GM21825 (cell line): ENCODE results near the gene BORCS5.
"Not testable (repeated sequence)": the region's sequence is repeated elsewhere in the genome, so short reads cannot be mapped to it uniquely, and the experiment has no call there.

Experiments
- ATAC-seq: cut with Tn5 transposase; IDR thresholded peaks from one replicate; pipeline ENCODE4 v1.9.1; 2021; ENCODE audit warnings: mild to moderate bottlenecking, moderate library complexity; ENCODE audit not compliant: unreplicated experiment

BORCS5 gene

DNA sequence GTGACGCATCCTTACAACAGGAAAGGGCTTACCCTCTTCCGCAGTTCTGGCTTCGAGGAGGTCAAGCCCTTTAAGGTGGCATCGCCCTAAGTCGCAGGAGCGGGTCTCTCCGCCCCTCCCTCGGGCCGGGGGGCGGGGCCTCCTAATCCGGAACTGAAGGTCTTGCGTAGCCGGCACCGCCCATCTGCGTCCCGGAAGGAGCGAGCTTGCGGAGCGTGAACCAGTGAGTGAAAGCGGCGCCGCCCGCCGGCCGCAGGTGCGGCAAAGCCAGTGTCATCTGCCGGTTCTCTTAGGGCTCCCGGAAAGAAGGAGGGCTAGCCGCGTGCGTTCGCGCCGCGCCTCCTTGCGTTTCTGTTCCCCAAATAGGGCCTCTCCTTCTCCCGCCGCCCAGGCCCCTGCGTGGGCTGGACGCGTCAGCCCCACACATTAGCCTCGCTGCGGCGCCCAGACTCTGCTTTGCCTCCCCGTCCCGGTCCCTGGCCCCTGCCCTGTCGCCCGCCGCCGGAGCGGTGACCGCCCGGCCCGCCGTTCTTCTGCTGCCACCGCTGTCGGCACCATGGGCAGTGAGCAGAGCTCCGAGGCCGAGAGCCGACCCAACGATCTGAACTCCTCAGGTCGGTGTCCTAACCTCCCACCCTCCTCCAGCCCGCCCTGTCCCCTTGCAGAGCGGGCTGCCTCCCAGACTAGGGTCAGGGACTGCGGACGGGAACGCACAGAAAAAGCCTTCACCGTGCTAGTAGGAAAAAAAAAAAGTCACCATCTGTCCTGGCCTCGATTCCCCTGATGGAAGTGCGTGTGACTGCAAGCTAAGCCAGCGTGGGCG, at the start of gene BORCS5:
TSS of gene BORCS5 (plus strand) at position 183 of the 823 bp plus-strand sequence. CDS start at position 557, 374 bp downstream.
- peak; percentile 92 for ATAC-seq

GRCh38 chr12:12310695-12311094, 46.2 kb upstream of the BORCS5 start:
- not testable (repeated sequence) for ATAC-seq

DNA sequence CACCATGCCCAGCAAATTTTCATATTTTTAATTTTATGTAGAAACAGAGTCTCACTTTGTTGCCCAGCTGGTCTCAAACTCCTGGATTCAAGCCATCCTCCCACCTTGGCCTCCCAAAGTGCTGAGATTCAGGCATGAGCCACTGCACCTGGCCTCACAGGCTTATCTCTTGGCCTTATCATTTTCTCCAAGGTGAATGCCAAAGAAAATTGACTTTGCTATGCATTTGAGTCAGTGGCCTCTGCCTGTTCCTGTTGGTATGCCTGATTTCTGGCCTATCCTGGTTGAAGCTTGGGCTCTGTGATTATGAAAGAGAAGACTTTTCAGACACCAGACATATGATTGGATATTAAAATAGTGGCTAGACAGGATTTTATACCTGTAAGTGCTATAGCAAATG, 41.0 kb upstream of the BORCS5 start:
- ATAC-seq, result no peak

- ATAC-seq, result no peak
Measured at GRCh38 chr12:12319451-12320183, 37.3 kb upstream of the BORCS5 start.

DNA sequence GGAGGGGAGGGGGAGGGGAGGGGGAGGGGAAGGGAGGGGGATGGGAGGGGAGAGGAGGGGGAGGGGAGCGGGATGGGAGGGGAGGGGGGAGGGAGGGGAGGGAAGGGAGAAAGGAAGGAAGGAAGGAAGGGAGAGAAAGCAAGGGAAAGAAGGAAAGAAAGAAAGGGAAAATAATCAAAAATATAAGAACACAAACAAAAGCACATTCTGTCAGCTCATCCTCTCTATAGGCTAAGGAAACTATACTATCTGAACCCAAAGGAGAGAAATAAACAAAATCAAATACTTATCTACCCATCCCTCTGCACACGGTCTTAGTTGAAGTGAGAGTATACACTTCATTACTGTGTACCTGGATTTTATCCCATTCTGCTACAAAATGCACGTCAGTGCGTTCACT, 33.8 kb upstream of the BORCS5 start:
- ATAC-seq, result no peak

DNA sequence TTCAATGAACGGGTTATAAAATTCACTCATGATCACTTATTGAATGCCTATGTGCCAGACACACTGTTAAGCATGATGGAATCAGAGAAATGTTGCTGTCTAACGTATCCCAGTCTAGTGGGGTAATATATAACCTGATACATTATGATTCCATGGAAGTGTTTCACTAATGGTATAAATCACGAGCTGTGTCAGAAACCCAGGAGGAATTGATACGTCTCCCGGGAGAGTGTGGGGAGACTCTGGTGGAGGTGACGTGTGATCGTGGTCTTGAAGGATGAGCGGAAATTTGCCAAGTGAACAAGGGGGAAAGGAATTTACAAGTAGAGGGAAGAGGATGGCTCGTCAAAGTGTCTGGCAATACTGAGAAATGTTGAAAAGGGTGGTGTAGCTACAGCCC, 33.3 kb upstream of the BORCS5 start:
- no peak for ATAC-seq

DNA sequence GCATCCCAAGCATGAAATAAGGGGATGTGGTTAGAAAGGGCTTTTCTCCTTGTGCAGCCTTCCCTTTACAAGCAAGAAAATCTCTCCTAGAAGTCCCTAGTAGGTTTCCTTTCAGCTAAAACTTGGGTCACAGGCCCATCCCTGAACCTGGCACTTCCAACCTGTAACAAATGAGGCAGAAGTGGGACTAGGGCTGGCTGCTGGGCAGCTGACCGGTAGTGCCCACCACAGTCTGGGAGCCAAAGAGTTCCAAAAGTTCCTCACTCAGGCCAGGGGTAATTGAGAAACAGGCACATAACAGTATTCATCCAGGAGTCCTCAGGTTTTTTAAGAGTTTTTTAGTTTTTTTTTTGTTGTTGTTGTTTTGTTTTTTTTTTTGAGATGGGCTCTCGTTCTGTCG, 30.6 kb upstream of the BORCS5 start:
- ATAC-seq, result no peak

GRCh38 chr12:12327802-12328201, 29.1 kb upstream of the BORCS5 start:
- ATAC-seq, result no peak

DNA sequence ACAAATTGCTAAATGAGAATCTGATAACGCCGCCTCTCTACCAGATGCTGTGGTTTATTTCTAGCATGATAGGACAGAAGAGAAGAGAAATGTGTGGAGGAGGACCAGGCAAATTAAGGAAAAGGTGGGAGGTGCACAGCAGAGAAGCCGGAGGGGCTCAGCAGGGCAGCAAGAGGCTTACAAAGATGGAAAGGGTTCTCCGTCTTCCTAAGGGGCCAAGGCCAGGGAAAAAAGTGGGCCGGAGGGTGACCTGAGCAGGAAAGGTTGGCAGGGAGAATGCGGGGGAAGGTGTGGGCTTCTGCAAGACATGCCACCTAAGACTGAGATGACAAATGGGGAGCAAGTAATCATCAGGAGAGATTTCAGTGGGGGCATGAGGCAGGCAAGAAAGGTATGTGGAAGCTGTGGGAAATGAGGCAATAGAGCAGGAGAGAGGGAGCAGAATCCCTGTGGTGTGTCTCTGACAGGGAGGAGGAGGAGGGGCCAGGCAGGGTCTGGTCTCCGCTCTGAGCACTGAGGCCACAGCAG, 25.6 kb upstream of the BORCS5 start:
- no peak for ATAC-seq

- ATAC-seq, result no peak
Measured at GRCh38 chr12:12331896-12332295, 25.0 kb upstream of the BORCS5 start.

DNA sequence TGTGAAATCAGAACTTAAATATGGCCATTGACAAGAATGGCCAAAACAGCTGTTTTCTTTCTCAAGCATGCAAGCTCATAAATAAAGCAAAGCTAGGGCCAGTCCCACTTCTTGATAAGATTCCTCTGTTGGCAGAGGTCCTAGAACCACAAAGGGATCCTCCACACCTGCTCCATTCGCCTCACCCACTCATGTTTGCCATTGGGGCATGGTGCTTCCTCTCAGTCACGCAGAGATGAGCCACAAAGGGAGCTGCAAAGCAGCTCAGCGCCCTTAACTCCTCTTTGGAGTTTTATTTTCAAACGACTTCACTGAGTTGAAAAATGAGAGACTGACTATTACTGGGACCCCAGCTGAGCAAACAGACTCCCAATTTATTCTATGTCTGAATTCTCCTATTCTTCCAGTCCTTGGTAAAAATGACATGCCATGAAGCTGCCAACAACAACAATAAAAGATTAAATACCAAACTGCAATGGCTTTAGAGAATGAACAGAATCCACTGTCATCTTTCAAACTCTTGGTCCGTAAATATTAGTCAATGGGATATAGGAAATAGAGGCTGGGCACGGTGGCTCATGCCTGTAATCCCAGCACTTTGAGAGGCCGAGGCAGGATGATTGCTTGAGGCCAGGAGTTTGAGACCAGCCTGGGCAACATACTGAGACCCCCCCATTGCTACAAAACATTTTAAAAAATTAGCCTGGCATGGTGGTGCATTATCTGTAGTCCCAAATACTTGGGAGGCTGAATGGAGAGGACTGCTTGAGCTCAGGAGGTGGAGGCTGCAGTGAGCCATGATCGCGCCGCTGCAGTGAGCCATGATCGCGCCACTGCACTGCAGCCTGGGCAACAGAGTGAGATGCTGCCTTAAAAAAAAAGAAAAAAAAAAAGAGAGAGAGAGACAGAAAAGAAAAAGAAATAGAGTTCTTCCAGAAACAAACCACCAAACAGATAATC, 23.2 kb upstream of the BORCS5 start:
- ATAC-seq, result no peak

DNA sequence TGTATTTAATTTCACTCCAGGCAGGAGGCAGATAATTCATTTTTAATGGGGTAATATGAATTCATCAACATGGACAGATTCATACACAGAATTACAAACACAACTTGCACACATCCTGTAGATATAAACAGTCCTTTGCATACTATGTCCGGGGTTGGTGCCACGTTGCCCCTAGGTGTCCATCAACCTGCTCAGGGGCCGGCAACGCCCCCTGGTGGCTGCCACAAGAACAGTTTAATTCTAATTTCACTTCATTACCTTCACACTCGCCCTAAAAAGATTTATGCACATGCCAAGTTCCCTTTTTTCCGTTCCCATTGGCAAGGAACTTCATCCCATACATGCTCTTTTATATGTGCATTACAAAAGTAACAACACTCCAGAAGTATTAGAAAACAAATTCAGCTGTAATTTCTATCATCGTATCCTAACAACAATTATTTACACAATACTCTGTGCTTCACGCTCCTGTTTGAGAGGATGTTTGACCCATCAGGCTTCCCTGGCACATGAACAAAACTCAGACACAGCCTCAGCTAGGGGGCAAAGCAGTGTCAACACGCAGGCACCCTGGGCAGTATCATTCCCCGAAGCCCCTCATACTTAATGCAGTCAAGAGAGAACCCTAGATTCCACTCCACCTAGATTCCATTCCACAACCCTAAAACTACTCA, 22.4 kb upstream of the BORCS5 start:
- ATAC-seq, result no peak

- no peak for ATAC-seq
Measured at GRCh38 chr12:12336049-12336411, 20.8 kb upstream of the BORCS5 start.

DNA sequence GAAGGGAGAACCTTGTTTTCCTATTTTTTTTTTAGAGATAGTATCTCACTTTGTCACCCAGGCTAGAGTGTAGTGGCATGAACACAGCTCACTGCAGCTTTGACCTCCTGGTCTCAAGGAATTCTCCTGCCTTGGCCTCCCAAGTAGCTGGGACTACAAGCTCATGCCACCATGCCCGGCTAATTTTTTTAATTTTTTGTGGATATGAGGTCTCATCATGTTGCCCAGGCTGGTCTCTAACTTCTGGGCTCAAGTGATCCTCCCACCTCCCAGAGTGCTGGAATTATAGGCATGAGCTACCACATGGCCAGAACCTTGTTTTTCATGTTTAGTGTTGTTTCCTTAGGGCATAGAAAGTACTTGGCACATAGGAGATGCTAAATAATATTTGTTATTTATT, 20.4 kb upstream of the BORCS5 start:
- no peak for ATAC-seq

DNA sequence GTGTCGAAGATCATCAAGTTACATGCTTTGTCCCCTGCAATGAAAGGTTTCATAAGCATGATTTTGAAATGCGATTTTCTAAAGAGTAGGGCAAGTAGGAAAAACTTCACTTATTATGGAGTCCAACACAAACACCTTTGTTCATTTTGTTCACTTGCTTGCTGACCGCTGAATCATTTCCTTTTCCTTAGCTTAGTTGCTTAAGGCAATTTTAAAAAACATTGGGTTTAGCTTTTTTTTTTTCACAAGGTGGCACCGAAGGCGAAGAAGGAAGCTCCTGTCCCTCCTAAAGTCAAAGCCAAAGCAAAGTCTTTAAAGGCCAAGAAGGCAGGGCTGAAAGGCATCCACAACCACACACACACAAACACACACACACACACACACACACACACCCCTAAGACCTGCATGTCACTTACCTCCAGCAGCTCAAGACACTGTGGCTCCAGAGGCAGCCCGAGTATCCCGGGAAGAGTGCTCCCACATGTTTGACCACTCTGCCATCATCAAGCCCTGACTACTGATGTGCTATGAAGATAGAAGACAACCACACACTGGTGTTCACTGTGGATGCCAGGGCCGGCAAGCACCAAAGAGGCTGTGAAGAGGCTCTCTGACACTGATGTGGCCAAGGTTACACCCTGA, 18.2 kb upstream of the BORCS5 start:
- ATAC-seq, result no peak

- ATAC-seq, result no peak
Measured at GRCh38 chr12:12349711-12350665, 6.9 kb upstream of the BORCS5 start, which contains the start of gene MANSC1. Gene MANSC1, minus strand, starts transcription at chr12:12350242. Its CDS starts 6,928 bp downstream, at chr12:12343314.

DNA sequence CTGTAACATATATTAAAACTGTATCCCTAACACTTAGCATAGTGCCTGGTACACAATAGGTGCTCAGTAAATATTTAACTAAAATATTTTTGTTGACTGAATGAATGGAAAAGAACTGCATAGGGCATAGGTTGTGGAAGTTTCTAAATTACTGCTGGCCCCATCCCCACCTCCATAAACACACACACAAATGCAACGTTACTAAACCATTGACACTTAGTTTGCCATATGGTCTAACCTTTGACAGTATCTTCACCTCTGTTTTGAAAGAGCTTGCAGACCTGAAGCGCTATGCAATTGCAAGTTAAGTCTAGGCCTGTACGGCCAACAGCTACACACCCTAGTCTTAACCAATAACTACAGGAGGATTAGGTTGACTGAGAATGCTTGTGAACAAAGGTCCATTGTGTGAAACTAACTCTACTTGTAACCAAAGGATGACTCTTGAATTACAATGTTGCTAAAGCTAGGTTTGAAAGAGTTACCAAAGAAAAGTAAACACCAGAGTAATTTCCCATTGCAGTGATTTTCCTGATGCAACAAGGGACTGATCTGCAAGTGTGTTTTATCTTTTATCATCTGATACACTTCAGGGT, 5.9 kb upstream of the BORCS5 start:
- no peak for ATAC-seq

- ATAC-seq, result not testable (repeated sequence)
Measured at GRCh38 chr12:12351468-12352185, 5.3 kb upstream of the BORCS5 start.
